ENCODE measurements around the gene KRT75.

DNA sequence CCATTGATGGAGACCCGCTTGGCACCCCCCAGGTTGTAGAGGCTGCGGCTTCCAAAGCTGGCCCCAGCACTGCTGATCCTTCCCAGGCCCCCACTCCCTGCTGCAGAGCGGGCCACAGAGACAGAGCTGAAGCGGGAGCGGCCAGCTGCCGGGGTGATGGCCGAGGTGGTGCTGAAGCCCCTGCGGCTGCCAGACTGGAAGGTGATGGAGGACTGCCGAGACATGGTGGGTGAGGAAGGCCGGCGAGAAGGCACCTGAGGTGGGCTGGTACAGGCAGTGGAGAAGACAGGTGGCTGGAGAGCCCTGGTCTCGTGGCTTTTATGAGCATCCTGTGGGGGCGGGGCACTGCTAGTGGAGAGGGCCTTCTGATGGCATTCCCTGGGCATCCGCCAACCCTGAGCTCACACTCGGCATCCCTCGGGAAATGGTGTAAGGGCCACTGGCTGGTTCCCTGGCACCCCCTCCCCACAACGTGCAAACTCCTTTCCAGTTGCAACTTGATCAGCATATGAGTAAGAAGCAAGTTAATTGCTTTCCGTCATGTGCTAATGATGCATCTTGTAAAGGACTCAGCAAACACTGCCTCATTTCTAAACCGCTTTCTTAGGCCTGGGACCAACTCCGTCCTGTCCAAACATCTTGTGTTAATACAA lies at the start of gene KRT75:
- no peak for TF ChIP-seq POLR2AphosphoS5 (IDR thresholded peaks at IDR 0.05; ENCODE audit: low read depth, low read length)
- no peak for TF ChIP-seq POLR2A (IDR thresholded peaks at IDR 0.05; ENCODE audit: low read depth, low read length)
- TF ChIP-seq TAF1 (IDR thresholded peaks at IDR 0.05; ENCODE audit: borderline replicate concordance, low read depth, low read length): no peak

All from GM12892 (cell line).